HG03039 (cell line): ENCODE data around the gene ITIH2.
"Not testable (repeated sequence)": the region's sequence is repeated elsewhere in the genome, so short reads cannot be mapped to it uniquely, and the experiment has no call there.

Experiments used
- ATAC-seq: cut with Tn5 transposase; IDR thresholded peaks from one replicate; pipeline ENCODE4 v1.9.1; 2021; ENCODE audit warnings: mild to moderate bottlenecking, moderate library complexity; ENCODE audit not compliant: unreplicated experiment

The ITIH2 gene, protein sequence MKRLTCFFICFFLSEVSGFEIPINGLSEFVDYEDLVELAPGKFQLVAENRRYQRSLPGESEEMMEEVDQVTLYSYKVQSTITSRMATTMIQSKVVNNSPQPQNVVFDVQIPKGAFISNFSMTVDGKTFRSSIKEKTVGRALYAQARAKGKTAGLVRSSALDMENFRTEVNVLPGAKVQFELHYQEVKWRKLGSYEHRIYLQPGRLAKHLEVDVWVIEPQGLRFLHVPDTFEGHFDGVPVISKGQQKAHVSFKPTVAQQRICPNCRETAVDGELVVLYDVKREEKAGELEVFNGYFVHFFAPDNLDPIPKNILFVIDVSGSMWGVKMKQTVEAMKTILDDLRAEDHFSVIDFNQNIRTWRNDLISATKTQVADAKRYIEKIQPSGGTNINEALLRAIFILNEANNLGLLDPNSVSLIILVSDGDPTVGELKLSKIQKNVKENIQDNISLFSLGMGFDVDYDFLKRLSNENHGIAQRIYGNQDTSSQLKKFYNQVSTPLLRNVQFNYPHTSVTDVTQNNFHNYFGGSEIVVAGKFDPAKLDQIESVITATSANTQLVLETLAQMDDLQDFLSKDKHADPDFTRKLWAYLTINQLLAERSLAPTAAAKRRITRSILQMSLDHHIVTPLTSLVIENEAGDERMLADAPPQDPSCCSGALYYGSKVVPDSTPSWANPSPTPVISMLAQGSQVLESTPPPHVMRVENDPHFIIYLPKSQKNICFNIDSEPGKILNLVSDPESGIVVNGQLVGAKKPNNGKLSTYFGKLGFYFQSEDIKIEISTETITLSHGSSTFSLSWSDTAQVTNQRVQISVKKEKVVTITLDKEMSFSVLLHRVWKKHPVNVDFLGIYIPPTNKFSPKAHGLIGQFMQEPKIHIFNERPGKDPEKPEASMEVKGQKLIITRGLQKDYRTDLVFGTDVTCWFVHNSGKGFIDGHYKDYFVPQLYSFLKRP

DNA sequence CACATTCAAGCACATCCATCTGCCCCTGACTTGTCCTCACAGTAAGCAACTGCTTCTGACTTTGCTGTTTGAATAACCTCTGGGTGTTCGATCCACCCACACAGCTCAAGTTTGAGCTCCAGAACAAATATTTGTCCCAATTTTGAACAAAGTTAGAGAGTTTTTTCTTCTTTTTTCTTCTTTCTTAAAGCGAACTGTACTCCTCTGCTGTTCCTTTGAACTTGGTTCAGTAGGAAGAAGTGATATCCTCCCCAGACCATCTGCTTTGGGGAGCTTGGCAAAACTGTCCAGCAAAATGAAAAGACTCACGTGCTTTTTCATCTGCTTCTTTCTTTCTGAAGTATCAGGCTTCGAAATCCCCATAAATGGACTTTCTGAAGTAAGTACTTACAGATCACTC, at the start of gene ITIH2:
Gene ITIH2 (plus strand): TSS at position 177 of the 400 bp plus-strand sequence. CDS start 119 bp downstream, at position 296.
- ATAC-seq = no peak

GRCh38 chr10:7657079-7657478, 46.0 kb upstream of the ITIH2 start:
- ATAC-seq = not testable (repeated sequence)

DNA sequence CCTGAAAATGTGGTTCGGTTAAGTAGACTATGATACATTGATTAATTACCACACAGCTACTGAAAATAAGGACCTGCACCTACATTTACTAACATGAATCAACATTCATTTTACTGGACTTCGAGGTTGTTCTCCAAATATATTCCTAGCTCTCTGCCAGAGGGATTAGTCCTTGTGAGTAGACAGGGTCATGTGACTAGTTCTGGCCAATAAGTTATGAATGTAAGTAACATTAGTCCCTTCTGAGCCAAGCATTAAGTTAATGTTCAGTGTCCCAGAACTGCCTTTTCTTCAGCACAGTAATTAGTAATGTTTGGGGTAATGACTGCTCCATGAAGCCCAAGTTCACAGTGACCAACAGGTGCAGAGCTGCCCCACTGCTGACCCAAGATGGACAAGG, 45.6 kb upstream of the ITIH2 start:
- ATAC-seq = no peak

DNA sequence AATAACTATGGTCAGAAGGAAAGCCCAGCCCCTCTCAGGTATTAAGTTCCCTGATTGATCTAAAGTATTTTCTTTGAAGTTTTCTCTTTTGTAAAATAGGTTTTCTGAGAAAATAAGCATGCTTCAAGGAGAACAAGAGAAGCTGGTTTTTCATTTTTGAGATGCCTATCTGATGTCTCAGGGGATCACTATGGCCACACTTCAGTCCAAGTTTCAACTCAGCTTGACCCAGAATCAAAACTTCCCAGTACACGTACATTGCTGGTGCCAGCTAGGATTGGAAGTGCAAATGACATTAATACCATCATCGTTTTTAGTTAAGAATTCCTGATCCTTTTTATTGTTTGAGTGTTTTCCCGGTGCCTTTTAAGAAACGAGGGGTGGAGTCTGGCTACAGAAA, 43.6 kb upstream of the ITIH2 start:
- ATAC-seq = no peak

DNA sequence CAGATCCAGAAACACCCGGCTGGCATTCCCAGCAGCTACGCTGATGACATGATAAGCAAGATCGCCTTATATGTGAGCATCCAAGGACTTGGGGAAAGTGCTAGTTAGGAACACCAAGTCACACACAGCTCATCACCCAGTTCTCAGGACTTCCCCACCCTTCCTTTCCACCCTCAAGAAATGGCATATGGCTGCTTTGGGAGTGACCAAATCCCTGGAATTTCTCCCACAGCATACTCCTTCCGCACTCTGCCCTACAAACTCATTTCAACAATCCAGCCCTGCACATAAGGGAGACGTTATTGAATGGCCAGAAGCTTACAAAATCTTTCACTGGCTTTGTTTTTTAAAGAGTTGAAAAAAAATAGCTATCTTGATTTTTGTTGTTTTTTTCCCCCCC, 40.6 kb upstream of the ITIH2 start:
- no peak for ATAC-seq

GRCh38 chr10:7664707-7665106, 38.4 kb upstream of the ITIH2 start:
- ATAC-seq = no peak

DNA sequence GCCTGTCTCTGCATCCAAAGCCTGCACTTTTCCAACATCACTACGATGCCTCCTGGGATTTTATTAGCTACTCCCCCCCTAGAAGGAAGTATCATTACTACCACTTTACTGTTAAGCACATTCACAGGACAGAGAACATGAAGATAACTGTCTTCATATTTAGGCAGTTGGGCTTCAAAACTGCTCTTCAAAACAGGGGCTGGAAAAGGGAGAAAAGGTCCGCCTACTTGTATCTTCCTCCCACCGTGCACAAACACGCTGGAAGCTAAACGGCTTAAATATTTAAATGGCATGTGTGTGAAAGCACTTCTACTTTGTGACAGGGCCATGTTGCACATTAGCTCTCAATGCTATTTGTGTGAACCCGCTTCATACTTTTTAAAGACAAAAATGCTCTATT, 37.3 kb upstream of the ITIH2 start:
- ATAC-seq = no peak

DNA sequence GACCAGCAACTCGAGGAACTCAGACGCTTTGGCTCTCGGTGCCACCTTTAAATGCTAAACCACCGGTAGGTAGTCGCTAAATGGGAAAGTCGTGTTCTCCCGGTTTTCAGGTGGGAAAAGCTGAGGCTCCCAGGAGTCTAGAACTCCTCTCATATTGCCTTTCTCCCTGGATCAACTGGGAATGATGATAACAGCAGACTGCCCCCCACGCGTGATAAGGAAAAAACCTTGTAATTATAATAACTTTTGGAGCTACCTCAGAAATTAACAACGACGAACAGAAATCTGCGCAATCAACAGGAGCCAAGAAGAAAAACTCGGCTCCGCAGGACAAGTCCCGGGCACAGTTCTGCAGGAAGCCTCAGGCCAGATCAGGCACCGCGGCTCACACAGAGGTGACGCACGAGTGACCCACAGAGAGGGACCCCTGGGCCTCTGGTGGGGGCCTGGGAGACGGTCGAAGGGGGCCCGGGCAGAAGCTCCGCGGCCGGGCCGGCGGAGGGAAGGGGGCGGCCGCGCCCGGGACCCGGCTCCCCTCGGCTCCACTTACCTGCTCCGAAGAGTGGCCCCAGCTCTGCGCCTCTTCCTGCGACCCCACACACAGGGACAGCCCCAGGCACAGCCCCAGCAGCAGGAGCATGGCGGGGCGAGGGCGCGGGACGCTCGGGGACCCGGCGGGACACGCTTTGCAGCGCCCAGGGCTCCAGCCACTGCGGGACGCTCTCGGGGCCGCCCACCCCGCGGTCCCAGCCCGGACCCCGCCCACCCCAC, 36.7 kb upstream of the ITIH2 start, which contains the start of gene ITIH5:
Gene ITIH5 (minus strand): TSS at position 714 of the 771 bp plus-strand sequence. CDS start 74 bp downstream, at position 640.
- ATAC-seq = no peak

DNA sequence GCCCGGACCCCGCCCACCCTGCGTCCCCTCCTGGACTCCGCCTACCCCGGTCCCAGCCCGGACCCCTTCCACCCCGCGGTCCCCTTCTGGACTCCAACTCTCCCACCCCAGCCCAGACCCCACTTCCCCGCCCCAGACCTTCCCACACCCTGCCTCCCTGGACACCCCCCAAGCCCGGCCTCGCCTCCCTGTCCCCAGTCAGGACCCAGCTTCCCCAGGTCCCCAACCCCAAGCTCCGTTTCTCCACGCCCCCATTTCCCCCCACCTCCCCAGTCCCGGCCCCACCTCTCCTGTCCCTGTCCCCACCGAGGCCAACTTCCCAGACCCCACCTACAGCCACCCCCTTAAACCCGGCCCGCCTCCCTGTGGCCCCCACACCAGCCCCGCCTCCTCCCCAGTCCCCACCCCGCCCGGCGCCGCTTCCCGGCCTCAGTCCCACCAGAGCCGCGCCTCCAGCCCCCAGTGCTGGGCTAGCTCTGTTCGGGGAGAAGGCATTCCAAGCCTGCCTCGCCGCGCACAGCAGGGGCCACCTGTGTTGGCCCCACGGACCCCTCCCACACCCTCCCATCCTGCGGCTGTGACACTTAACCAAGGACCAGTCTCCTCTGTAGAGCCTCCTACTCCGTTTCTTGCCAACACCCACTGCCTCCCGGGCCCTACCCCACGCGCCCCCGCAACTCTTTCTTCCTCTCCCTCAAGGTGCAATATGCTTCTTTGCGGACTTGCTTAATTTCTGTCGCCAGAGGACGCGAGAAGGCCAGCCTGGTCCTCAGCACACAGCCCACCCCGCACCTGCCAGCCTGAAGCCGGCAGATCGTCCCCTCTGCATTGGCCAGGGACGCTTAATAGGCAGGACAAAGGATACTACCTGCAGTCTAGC, 35.6 kb upstream of the ITIH2 start:
- no peak for ATAC-seq

- ATAC-seq = no peak
Observed at GRCh38 chr10:7670157-7670556, 33.0 kb upstream of the ITIH2 start.

- no peak for ATAC-seq
Observed at GRCh38 chr10:7672341-7673134, 30.6 kb upstream of the ITIH2 start.

DNA sequence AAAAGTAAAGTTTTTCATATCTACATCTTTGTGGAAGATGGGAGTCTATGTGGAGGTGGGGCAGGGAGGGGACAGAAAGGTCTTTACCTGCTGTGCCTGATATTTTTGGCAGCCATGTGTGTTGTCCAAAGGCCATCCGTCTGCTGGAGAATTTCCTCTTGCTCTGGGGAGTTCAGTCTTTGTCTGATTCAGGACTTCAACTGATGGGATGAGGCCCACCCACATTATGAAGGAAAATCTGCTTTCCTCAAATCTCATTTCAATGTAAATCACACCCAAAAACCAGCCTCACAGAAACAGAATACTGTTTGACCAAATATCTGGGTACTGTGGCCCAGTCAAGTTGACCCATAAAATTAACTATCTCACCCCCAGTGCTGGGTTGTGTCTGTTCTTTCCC, 23.9 kb upstream of the ITIH2 start:
- no peak for ATAC-seq

DNA sequence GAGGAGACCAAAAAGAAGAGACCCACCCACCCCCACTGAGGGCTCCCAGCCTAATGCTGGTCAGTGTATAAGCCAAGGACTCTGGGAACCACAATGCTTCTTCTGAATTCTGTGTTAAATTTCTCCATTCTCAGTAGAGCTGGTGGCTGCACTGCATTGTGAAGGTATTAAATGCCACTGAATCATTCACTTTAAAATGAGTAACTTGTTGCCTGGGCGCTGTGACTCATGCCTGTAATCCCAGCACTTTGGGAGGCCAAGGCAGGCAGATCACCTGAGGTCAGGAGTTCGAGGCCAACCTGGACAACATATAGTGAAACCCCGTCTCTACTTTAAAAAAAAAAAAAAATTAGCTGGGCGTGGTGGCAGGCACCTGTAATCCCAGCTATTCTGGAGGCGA, 23.0 kb upstream of the ITIH2 start:
- ATAC-seq = not testable (repeated sequence)

DNA sequence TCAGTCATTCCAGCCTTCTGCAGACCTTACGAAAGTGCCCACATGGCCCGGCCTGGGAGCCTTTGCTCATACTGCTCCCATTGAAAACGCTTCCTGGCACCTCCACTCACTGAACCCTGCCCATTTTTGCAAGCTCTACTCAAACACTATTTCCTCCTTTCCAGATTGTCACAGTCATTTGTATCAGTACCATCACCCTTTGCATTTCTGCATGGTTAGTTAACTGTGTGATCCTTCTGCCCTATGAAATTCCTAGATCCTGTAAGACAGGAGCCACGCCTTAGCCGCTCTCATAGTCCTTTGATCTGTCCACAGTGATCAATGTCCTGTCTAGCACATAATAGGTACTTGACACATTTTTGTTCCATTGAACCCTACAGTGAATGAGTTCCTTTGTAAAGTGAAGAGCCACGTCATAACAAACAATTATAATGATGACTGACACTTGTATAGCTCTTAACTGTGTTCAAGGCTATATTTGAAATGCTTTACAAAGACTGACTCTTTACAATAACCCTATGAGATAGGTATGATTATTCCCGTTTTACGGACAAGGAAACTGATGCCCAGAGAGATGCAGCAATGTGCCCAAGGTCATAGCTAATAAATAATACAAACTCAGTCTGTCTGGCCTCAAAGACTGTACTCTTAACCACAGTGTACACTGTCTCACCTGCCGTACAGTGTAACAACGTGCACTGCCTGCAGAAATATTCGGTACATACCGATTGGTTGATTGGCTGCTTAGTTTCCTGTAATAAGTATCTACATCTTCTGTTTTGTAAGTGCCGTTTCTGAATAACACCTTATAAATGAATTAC, 16.6 kb upstream of the ITIH2 start:
- no peak for ATAC-seq

GRCh38 chr10:7687228-7687907, 15.7 kb upstream of the ITIH2 start:
- peak; percentile 95 for ATAC-seq

- no peak for ATAC-seq
Observed at GRCh38 chr10:7689591-7689990, 13.5 kb upstream of the ITIH2 start.

DNA sequence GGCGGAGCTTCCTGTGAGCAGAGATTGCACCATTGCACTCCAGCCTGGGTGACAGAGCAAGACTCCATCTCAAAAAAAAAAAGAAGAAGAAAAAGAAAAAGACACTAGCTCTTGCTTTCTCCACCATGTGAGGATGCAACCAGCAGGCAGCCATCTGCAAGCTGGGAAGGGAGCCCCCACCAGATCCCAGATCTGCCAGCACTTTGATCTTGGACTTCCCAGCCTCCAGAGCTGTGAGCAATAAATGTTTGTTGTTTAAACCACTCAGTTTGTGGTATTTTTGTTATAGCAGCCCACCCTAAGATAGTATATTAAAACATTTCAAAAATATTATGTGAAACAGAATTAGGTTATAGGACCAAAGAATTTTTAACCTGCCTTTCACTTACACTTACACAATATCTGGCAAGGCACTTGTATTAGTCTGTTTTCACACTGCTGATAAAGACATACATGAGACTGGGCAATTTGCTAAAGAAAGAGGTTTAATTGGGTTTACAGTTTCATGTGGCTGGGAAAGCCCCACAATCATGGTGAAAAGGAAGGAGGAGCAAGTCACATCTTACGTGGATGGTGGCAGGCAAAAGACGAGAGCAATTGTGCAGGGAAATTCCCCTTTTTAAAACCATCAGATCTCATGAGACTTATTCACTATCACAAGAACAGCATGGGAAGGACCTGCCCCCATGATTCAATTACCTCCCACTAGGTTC, 12.1 kb upstream of the ITIH2 start:
- not testable (repeated sequence) for ATAC-seq
